ENCODE data around the gene NFAT5. TPM values are rescaled to one million over a fixed set of nuclear protein-coding genes. Genes with fewer than 3 reads are reported as not detected.

Gene NFAT5
- total and polyA plus RNA-seq, 8 donors, result 3.7 to 23.6 (median 12.7) TPM

DNA sequence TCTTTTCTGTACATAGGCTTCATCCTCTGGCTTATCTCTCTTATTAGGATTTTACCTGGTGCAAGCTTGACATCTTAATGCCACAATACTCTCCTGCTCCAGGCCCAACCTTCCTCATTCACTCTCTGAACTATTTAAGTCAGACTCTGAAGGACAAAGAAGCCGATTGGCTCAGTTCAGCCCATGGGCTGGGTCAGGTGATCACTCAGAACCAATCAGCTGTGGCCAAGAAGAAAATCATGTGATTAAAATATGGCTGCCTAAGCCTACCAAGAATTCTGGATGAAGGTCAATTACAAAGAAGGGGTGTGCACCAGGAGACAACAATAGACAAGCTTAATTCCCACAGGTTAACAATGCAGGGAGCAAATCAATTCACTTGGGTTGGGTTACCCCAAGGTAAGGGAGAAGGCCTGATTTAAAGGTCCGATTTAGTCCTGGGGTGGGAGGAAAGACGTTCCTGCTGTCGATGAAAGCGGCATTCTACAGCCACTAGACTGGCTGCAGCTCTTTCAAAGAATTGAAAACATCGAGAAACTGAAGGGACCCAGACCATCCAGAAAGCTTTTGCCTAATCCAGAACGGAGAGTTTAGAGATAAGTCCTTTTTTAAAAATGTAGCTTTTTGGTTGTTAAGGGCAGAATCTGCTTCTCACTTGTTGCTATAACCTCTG lies 42.9 kb upstream of the NFAT5 start:
- no peaks in the 10 kb centered on the region for H3K9me3 ChIP-seq
- ATAC-seq (no peak), DNase-seq (no peak), FAIRE-seq (no peak)
- intact Hi-C loops (cut with DNase I), result no loop called here
- TF ChIP-seq CTCF (IDR thresholded peaks at IDR 0.05), result no peak
- H3K4me1 ChIP-seq, result no peaks in the 10 kb centered on the region
- no peaks in the 10 kb centered on the region for H3K27me3 ChIP-seq
- H3K27ac ChIP-seq, result no peak overlapping the region
- WGBS, 2 donors, result 90 to 94% methylated on average over 7 of the region's 7 CpGs
- H3K4me3 ChIP-seq, result no peak overlapping the region
- no peaks in the 10 kb centered on the region for H3K36me3 ChIP-seq

- TF ChIP-seq CTCF (IDR thresholded peaks at IDR 0.05), result no peak
- ATAC-seq, result no peak
- intact Hi-C loops (cut with DNase I), result no loop called here
These were observed 42.0 kb upstream of the NFAT5 start for GRCh38 chr16:69523566-69524305.

DNA sequence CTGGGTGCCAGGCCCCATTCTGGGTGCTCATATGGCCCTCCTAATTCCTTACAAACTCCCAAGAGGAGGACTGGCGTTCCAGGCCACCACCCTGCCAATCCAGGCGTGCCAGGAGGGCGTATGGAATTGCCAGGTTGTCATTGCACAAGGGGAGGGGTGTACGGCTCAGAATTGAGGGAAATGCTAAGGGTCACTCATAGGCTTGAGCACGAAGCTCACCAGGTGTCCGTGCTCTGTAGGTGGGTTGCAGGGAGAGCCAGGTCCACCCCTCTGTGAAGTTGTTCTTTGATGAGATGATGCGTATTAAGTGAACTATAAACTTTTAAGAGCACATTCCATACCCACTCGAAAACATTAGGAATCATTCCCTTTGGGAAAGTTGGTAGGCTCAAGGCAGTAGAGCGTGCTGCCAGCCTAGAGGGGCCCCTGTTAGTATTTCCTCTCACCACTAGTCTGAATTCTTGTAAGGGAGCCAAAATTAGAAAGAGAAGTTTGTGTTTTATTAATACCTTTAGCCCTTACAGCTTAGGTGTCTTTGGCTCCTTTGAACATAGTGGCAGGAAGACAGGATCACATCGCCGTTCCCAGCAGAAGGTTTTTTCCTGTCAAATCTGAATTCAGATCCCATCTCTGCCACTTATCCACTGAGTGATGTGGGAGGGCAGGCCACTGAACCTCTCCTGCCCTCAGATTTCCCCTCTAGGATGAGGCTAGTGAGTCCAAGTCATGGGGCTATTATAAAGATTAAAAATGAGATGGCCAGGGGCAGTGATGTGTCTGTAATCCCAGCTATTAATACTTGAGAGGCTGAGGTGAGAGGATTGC lies 38.7 kb upstream of the NFAT5 start:
- intact Hi-C loops (cut with DNase I), result no loop called here
- peaks cover 0 to 3% (median 0%) of the 10 kb centered on the region in 3 donors for H3K4me1 ChIP-seq
- H3K27ac ChIP-seq, result no peak overlapping the region
- H3K36me3 ChIP-seq, result no peaks in the 10 kb centered on the region
- WGBS, 2 donors, result 86 to 91% methylated on average over 11 of the region's 11 CpGs
- no peaks in the 10 kb centered on the region for H3K27me3 ChIP-seq
- ATAC-seq (no peak), FAIRE-seq (no peak), DNase-seq (no peak)
- no peak overlapping the region for H3K4me3 ChIP-seq
- H3K9me3 ChIP-seq, result no peaks in the 10 kb centered on the region
- no peak for TF ChIP-seq CTCF (IDR thresholded peaks at IDR 0.05)

More at GRCh38 chr16:69523566-69524305, 42.0 kb upstream of the NFAT5 start:
- Histone ChIP-seq H3K27me3 (no peaks in the 10 kb centered on the region), H3K27ac (no peak overlapping the region), H3K9me3 (no peaks in the 10 kb centered on the region), H3K4me1 (no peaks in the 10 kb centered on the region), H3K36me3 (no peaks in the 10 kb centered on the region), H3K4me3 (no peak overlapping the region)
- FAIRE-seq, result no peak
- WGBS, 2 donors, result 86 to 88% methylated on average over 13 of the region's 13 CpGs
- no peak for DNase-seq

GRCh38 chr16:69531988-69532387 lies 33.8 kb upstream of the NFAT5 start:
- H3K4me3 ChIP-seq, result no peak overlapping the region
- WGBS, 2 donors, result 71 to 85% methylated on average over 1 of the region's 1 CpG
- no peaks in the 10 kb centered on the region for H3K36me3 ChIP-seq
- FAIRE-seq (no peak), ATAC-seq (no peak), DNase-seq (no peak)
- H3K27me3 ChIP-seq, result no peaks in the 10 kb centered on the region
- intact Hi-C loops (cut with DNase I), result no loop called here
- H3K4me1 ChIP-seq, result peaks cover 0 to 3% (median 0%) of the 10 kb centered on the region in 3 donors
- TF ChIP-seq CTCF (IDR thresholded peaks at IDR 0.05), result no peak
- no peak overlapping the region for H3K27ac ChIP-seq
- no peaks in the 10 kb centered on the region for H3K9me3 ChIP-seq

Measured in pancreas (tissue), 10 donors.